ENCODE results near the gene IQGAP2.

The IQGAP2 gene

DNA sequence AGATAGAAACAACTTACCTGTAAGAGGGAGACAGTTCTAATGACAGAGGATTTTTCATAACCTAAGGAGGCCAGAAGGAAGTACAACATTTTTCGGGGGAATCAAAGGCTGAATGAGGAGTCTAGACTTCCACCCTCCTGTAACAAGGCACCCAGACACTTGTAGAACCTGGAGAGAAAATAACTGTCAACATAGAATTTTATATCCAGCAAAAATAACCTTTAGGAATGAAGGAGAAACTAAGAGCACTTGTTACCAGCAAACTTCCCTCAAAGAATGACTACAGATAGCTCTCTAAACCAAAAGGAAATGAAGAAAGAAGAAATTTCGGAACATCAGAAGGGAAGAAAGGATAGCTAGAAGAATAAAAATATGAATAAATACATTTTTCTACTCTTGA, 246.1 kb downstream of the IQGAP2 start:
- DNase-seq (ENCODE audit: low read depth), result no peak
- TF ChIP-seq, protein P1, sequence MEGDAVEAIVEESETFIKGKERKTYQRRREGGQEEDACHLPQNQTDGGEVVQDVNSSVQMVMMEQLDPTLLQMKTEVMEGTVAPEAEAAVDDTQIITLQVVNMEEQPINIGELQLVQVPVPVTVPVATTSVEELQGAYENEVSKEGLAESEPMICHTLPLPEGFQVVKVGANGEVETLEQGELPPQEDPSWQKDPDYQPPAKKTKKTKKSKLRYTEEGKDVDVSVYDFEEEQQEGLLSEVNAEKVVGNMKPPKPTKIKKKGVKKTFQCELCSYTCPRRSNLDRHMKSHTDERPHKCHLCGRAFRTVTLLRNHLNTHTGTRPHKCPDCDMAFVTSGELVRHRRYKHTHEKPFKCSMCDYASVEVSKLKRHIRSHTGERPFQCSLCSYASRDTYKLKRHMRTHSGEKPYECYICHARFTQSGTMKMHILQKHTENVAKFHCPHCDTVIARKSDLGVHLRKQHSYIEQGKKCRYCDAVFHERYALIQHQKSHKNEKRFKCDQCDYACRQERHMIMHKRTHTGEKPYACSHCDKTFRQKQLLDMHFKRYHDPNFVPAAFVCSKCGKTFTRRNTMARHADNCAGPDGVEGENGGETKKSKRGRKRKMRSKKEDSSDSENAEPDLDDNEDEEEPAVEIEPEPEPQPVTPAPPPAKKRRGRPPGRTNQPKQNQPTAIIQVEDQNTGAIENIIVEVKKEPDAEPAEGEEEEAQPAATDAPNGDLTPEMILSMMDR (conservative IDR thresholded peaks at IDR 0.05; ENCODE audit: low read length), result no peak

DNA sequence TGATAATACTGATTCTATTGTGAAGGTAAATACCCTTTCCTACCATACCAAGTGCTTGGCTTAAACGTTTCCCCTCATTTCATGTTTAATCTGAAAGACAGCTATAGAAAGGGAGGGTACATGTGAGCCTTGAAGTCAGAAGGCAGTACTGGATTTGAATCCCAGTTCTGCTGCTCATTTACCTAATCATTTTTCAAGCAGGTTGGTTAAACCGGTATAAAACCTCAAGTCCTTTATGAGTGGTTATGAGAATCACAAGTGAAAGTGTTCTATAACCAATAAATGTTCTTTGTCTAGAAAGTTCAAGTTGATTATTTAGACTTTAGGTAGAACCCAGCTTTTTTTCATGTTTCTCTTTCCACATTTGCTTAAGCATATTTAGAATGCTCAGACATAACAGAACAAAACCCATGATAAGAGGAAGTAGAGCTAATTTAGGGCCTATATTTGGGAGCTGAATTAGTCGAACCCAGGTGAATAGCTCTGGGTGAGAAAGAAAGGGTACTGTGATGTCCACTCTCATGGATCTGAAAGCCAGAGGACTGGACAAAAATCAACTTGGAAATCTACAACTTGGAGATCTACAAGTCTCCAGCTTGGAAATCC, 249.8 kb downstream of the IQGAP2 start:
- TF ChIP-seq, protein P1 (conservative IDR thresholded peaks at IDR 0.05; ENCODE audit: low read length), result no peak
- no peak for DNase-seq (ENCODE audit: low read depth)
- no peak overlapping the region for H3K4me3 ChIP-seq (ENCODE audit: low read length)

More for the DNA sequence above, 246.1 kb downstream of the IQGAP2 start:
- no peak overlapping the region for H3K4me3 ChIP-seq (ENCODE audit: low read length)

DNA sequence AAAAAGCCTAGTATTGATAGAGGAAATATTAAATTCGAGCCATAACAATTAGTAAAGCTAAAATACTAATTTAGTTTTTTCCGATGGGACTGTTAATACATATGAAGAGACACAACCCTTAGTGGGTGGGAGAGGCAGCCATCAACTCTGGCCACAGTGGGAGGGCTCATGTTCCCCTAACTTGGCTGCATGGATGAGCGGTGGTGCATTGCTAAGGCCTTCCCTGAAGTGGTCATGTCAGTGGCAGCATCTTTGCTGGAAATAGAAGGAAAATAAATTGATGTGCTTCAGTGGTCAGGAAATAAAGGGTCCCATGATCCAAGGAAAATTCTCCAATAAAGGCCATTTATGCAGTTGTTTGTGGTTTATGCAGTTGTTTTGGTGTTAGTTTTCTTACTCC, 254.0 kb downstream of the IQGAP2 start:
- TF ChIP-seq, protein P1 (conservative IDR thresholded peaks at IDR 0.05; ENCODE audit: low read length), result no peak
- no peak overlapping the region for H3K4me3 ChIP-seq (ENCODE audit: low read length)
- DNase-seq (ENCODE audit: low read depth), result no peak

DNA sequence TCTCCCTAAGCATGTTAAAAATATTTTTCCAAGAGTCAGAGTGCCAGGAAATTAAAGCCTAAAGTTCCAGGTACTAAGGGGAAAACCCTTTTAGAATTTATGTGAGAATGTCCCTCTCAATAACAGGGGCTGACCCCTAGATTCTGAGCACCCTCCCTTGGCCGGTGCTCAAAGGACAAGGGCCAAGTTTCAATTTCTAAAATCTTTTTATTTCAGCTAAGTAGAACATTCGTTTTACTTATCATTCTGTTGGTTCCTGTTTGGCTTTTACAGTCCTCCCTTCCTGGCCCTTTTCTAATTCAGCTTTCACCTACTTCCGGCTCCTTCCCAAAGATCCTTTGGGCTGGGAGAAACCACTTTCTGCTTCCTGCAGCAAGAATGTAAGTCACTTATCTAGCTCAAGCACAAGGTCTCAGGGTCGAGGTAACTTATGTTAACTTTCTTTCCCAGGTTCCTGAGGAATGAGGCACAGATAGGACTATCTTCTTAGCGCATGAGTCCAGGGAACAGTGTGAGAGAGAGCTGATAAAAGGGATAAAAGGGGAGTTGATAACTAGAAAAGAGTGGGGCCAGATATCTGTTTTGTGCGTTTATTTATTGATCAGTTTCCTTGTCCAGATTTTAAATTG, 254.7 kb downstream of the IQGAP2 start:
- DNase-seq (ENCODE audit: low read depth), result no peak
- TF ChIP-seq, protein P1 (conservative IDR thresholded peaks at IDR 0.05; ENCODE audit: low read length), result no peak
- H3K4me3 ChIP-seq (ENCODE audit: low read length), result no peak overlapping the region

DNA sequence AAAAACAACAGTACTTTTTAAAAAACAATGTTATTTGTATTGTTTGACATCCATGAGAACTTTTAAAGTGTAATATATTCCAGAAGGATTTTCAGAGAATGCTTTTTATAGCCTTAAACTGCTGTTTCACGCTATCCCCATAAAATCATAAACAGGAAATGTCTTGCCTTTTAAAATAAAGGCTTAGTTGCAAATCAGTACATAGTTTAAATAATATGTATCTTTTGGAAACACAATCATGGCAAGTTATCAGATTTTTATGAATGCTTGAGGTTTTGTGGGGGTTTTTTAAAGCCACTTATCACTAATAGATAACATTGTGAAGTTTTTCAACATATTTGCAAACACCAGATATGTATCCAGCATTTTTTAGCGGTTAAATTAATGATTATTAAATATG, 257.3 kb downstream of the IQGAP2 start:
- DNase-seq (ENCODE audit: low read depth), result peak; percentile 4
- TF ChIP-seq, protein P1 (conservative IDR thresholded peaks at IDR 0.05; ENCODE audit: low read length), result no peak
- no peak overlapping the region for H3K4me3 ChIP-seq (ENCODE audit: low read length)

DNA sequence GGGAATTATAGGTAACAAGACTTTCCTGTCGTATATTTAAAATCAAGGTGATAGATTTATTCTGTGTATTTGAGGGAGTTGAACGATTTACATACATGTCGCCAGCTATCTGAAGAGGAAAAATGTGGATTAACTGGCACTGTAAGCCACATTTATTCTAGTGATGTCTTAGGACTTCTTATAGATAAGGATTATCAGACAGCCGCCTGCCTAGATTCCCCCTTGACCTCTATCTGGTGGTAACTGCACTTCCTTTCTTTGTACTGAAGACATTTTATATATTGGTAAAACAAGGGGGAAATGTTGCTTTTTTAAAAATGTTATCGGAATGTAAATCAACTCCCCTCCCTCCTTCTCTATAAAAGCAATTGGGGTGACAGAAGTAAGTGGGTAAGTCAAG, 259.4 kb downstream of the IQGAP2 start:
- DNase-seq (ENCODE audit: low read depth), result no peak
- H3K4me3 ChIP-seq (ENCODE audit: low read length), result no peak overlapping the region
- TF ChIP-seq, protein P1 (conservative IDR thresholded peaks at IDR 0.05; ENCODE audit: low read length), result no peak

DNA sequence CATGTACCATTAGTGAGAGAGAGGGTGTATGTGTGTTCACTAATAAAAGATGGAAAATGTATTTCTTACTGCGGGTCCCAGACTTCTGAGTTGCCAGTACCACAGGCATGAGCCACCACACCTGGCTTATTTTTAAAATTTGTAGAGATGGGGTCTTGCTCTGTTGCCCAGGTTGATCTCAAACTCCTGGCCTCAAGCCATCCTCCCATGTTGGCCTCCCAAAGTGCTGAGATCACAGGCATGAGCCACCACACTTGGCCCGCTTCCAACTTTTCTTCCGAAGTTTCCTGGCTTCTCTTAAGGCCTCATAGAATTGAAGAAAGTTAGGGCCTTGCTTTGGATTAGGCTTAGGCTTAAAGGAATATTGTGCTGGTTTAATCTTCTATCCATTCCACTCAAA, 260.5 kb downstream of the IQGAP2 start:
- no peak for DNase-seq (ENCODE audit: low read depth)
- TF ChIP-seq, protein P1 (conservative IDR thresholded peaks at IDR 0.05; ENCODE audit: low read length), result no peak
- no peak overlapping the region for H3K4me3 ChIP-seq (ENCODE audit: low read length)

Measured in AG10803 (cell line).